ENCODE data around the gene PLA2G4E.

Gene PLA2G4E

DNA sequence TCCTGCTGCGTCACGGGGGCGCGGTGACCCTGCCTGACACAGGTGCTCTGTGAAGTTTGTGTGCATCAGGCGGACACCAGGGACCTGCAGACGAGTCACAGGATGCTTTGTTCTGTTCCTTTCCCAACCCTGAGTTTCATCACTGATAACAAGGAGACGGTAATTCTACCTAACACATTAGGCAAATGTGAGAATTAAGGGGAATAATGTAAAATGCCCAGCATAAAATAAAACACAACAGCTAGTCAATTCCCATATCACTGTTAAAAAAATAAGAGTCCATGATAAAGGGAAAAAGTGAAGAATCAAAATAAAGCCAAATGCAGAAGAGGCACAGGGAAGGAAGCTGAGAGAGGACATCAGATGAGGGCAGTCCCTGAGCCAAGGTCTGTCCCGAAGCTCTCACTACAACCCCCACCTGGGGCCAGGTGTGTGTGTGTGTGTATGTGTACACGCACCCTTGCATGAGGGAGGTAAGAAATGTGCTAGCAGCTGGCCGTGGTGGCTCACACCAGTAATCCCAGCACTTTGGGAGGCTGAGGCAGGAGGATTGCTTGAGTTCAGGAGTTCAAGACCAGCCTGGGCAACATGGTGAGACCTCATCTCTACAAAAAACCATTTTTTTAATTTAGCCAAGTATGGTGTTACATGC is 46.0 kb upstream of the PLA2G4E start:
- in situ Hi-C loops (cut with HindIII; ENCODE audit: low sequenced_read_pairs), result no loop called here
- no peak for DNase-seq (ENCODE audit: low read depth, low spot score)
- TF ChIP-seq CTCF (IDR thresholded peaks at IDR 0.05; ENCODE audit: low read depth, low read length), result no peak
- H3K4me3 ChIP-seq (ENCODE audit: low read depth, low read length), result no peak overlapping the region

DNA sequence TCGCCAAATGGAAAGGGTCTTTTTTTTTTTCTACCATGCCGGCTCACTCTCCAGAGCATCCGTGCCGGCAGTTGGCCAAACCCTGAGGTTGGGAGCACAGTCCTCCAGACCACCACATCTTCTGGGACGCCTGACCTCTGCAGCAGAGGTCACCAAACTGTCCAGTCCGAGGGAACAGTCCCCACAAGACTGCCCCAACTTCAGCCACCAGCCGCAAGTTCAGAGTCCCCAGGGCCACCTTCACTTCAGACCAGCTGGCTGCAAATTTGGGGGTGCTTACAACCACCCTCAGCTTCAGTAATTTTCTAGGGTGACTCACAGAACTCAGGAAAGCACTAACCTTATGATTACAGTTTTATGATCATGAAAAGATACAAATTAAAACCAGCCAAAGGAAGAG is 44.6 kb upstream of the PLA2G4E start:
- no peak for TF ChIP-seq CTCF (IDR thresholded peaks at IDR 0.05; ENCODE audit: low read depth, low read length)
- in situ Hi-C loops (cut with HindIII; ENCODE audit: low sequenced_read_pairs), result no loop called here
- DNase-seq (ENCODE audit: low read depth, low spot score), result no peak
- no peak overlapping the region for H3K4me3 ChIP-seq (ENCODE audit: low read depth, low read length)

GRCh38 chr15:42065033-42065432 is 44.2 kb upstream of the PLA2G4E start:
- DNase-seq (ENCODE audit: low read depth, low spot score), result no peak
- in situ Hi-C loops (cut with HindIII; ENCODE audit: low sequenced_read_pairs), result no loop called here
- TF ChIP-seq CTCF (IDR thresholded peaks at IDR 0.05; ENCODE audit: low read depth, low read length), result no peak
- H3K4me3 ChIP-seq (ENCODE audit: low read depth, low read length), result no peak overlapping the region

- in situ Hi-C loops (cut with HindIII; ENCODE audit: low sequenced_read_pairs), result no loop called here
Measured at GRCh38 chr15:42064271-42064670, 43.4 kb upstream of the PLA2G4E start.

GRCh38 chr15:42063122-42063848 is 42.4 kb upstream of the PLA2G4E start:
- H3K4me3 ChIP-seq (ENCODE audit: low read depth, low read length), result no peak overlapping the region
- no peak for DNase-seq (ENCODE audit: low read depth, low spot score)
- in situ Hi-C loops (cut with HindIII; ENCODE audit: low sequenced_read_pairs), result no loop called here
- no peak for TF ChIP-seq CTCF (IDR thresholded peaks at IDR 0.05; ENCODE audit: low read depth, low read length)

More at GRCh38 chr15:42064271-42064670, 43.4 kb upstream of the PLA2G4E start:
- TF ChIP-seq CTCF (IDR thresholded peaks at IDR 0.05; ENCODE audit: low read depth, low read length), result no peak
- DNase-seq (ENCODE audit: low read depth, low spot score), result no peak
- H3K4me3 ChIP-seq (ENCODE audit: low read depth, low read length), result no peak overlapping the region

GRCh38 chr15:42062284-42062806 is 41.5 kb upstream of the PLA2G4E start:
- in situ Hi-C loops (cut with HindIII; ENCODE audit: low sequenced_read_pairs), result no loop called here
- DNase-seq (ENCODE audit: low read depth, low spot score), result no peak
- no peak overlapping the region for H3K4me3 ChIP-seq (ENCODE audit: low read depth, low read length)
- TF ChIP-seq CTCF (IDR thresholded peaks at IDR 0.05; ENCODE audit: low read depth, low read length), result no peak
